Fibroblast of pulmonary artery (primary cell): ENCODE measurements around the gene LRP8.

Experiments
- DNase-seq: peaks from one replicate; pipeline ENCODE4 v3.0.0-alpha.2; 2010; ENCODE audit warnings: low read depth
- H3K4me3 ChIP-seq: replicated peaks from 2 replicates; pipeline ENCODE4 v1.5.1; 2011; ENCODE audit warnings: low read depth, mild to moderate bottlenecking, control low read depth, low read length, moderate library complexity
- CTCF ChIP-seq: IDR thresholded peaks from 2 replicates; pipeline ENCODE4 v1.5.1; 2011; ENCODE audit warnings: mild to moderate bottlenecking, control low read depth, low read length, inconsistent platforms; ENCODE audit errors: missing control alignments

LRP8 gene

GRCh38 chr1:53244141-53244540, 83.7 kb downstream of the LRP8 start:
- TF ChIP-seq CTCF = no peak
- no peak overlapping the region for H3K4me3 ChIP-seq
- no peak for DNase-seq

DNA sequence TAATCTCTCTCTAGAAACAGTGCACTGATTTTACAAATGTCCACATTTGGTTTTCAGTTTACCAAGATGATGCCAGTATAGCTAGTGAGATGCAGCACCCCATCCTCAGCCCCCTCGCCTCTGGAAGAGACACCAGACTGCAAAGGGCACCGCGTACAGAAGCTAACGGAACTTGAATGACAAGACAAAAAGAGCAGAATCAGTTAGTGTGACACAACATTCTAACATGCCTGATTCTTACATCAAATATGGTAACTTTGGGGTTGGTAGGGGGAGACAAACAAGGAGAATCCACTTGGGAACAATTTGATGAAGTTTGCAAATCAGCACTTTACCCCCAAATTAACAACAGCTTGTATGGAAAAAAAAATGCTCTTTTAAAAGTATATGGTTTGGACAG, 85.5 kb downstream of the LRP8 start:
- no peak for DNase-seq
- no peak for TF ChIP-seq CTCF

DNA sequence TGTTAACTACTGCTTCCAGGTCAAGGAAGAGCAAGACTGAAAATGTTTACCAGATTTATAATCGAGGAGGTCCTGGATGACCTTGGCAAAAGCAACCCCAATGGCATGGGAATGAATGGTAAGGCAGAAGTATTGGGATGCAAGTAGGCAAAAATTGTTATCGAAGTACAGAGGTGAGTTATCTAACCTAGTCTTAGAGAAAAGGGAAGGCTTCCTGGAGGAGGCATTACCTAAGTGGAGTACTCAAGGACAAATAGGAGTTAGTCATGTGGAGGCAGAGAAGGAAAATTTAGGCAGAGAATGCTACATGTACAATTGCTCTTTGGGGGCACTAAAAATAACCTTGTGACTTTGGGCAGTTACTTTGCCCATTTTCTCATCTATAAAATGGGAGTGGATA, 86.0 kb downstream of the LRP8 start:
- no peak for TF ChIP-seq CTCF
- DNase-seq = no peak
- H3K4me3 ChIP-seq = no peak overlapping the region

More for the DNA sequence above, 85.5 kb downstream of the LRP8 start:
- H3K4me3 ChIP-seq = no peak overlapping the region

GRCh38 chr1:53238197-53239155, 89.4 kb downstream of the LRP8 start, which contains the start of gene MAGOH:
TSS of gene MAGOH (minus strand) at chr1:53238518. CDS start at chr1:53238448, 70 bp downstream.
- no peak for TF ChIP-seq CTCF
- peak within 1 kb of the TSS; percentile 88 for H3K4me3 ChIP-seq

GRCh38 chr1:53237638-53238037, 90.2 kb downstream of the LRP8 start:
- no peak for TF ChIP-seq CTCF
- DNase-seq = no peak
- peak overlapping the region; percentile 88 for H3K4me3 ChIP-seq

More at GRCh38 chr1:53238197-53239155, 89.4 kb downstream of the LRP8 start, which contains the start of gene MAGOH:
- DNase-seq = peak; percentile 97

- H3K4me3 ChIP-seq = peak overlapping the region; percentile 92
- DNase-seq = no peak
- TF ChIP-seq CTCF = no peak
Measured at GRCh38 chr1:53220962-53221286, 106.9 kb downstream of the LRP8 start.
